Neuronal stem cell (in vitro differentiated cells): ENCODE results near the gene GRPEL1.

Source experiments
- DNase-seq: peaks from one replicate; pipeline ENCODE4 v3.0.0-alpha.2; 2013; ENCODE audit warnings: low spot score
- H2AFZ ChIP-seq: one replicate; pipeline ENCODE4 v1.6.1; 2013; ENCODE audit warnings: mild to moderate bottlenecking, low read length, inconsistent platforms
- H2AK5ac ChIP-seq: 2 replicates; pipeline ENCODE4 v1.6.1; 2013; ENCODE audit warnings: low read depth, mild to moderate bottlenecking, inconsistent platforms, low read length, moderate library complexity, mixed read lengths
- H2BK120ac ChIP-seq: 2 replicates; pipeline ENCODE4 v1.6.1; 2013; ENCODE audit warnings: low read depth, mild to moderate bottlenecking, inconsistent platforms, low read length, moderate library complexity, mixed read lengths
- H2BK12ac ChIP-seq: one replicate; pipeline ENCODE4 v1.6.1; 2013; ENCODE audit warnings: low read length, inconsistent platforms
- H2BK15ac ChIP-seq: 2 replicates; pipeline ENCODE4 v1.6.1; 2013; ENCODE audit warnings: mild to moderate bottlenecking, low read length, inconsistent platforms, mixed read lengths
- H2BK5ac ChIP-seq: one replicate; pipeline ENCODE4 v1.6.1; 2013; ENCODE audit warnings: inconsistent platforms, mild to moderate bottlenecking, low read length, moderate library complexity
- H3K14ac ChIP-seq: one replicate; pipeline ENCODE4 v1.6.1; 2013; ENCODE audit warnings: low read length, inconsistent platforms
- H3K18ac ChIP-seq: 2 replicates; pipeline ENCODE4 v1.6.1; 2013; ENCODE audit warnings: low read length, inconsistent platforms
- H3K23ac ChIP-seq: 2 replicates; pipeline ENCODE4 v1.6.1; 2013; ENCODE audit warnings: low read depth, mild to moderate bottlenecking, mixed read lengths, low read length, inconsistent platforms; ENCODE audit not compliant: poor library complexity
- H3K27ac ChIP-seq: replicated peaks from 3 replicates; pipeline ENCODE4 v1.5.1; 2013; ENCODE audit warnings: low read length, inconsistent platforms
- H3K27me3 ChIP-seq, 3 experiments: 2 replicates each; pipeline ENCODE4 v1.6.1; 2013; ENCODE audit warnings: low read length in 3 of 3, mild to moderate bottlenecking in 2 of 3, inconsistent platforms in 1 of 3, low read depth in 1 of 3, mixed read lengths in 1 of 3, moderate library complexity in 1 of 3; ENCODE audit not compliant: control insufficient read depth in 3 of 3, insufficient read depth in 3 of 3
- H3K36me3 ChIP-seq, 2 donors: replicated peaks in 1 of 2; 2 replicates each; pipeline ENCODE4 v1.6.1; 2013; ENCODE audit warnings: low read length in 2 of 2; ENCODE audit not compliant: control insufficient read depth in 2 of 2, insufficient read depth in 2 of 2
- H3K4ac ChIP-seq: 2 replicates; pipeline ENCODE4 v1.6.1; 2013; ENCODE audit warnings: inconsistent platforms, mild to moderate bottlenecking, low read length, moderate library complexity
- H3K4me1 ChIP-seq, 2 donors: 1 replicate in 1 of 2; 2 replicates in 1 of 2; pipeline ENCODE4 v1.6.1; 2013; ENCODE audit warnings: low read length in 2 of 2, low read depth in 1 of 2; ENCODE audit not compliant: control insufficient read depth in 2 of 2, insufficient read depth in 1 of 2
- H3K4me2 ChIP-seq: one replicate; pipeline ENCODE4 v1.6.1; 2013; ENCODE audit warnings: mild to moderate bottlenecking, low read length, inconsistent platforms; ENCODE audit not compliant: insufficient read depth, poor library complexity, severe bottlenecking
- H3K4me3 ChIP-seq, 2 donors: 2 replicates each; pipeline ENCODE4 v1.5.1; 2013; ENCODE audit warnings: low read length in 2 of 2, mild to moderate bottlenecking in 2 of 2, inconsistent platforms in 1 of 2, moderate library complexity in 1 of 2
- H3K79me1 ChIP-seq: one replicate; pipeline ENCODE4 v1.6.1; 2013; ENCODE audit warnings: low read depth, mild to moderate bottlenecking, inconsistent platforms, low read length, moderate library complexity
- H3K9ac ChIP-seq: one replicate; pipeline ENCODE4 v1.6.1; 2013; ENCODE audit warnings: mild to moderate bottlenecking, low read depth, low read length, inconsistent platforms; ENCODE audit not compliant: poor library complexity
- H3K9me3 ChIP-seq, 2 donors: replicated peaks in 1 of 2; 2 replicates each; pipeline versions ENCODE3 to v1.6.1; 2013; ENCODE audit warnings: low read length in 2 of 2, mild to moderate bottlenecking in 2 of 2, inconsistent platforms in 1 of 2, low read depth in 1 of 2, mixed read lengths in 1 of 2, moderate library complexity in 1 of 2; ENCODE audit not compliant: control insufficient read depth in 2 of 2, insufficient read depth in 1 of 2
- H4K8ac ChIP-seq: one replicate; pipeline ENCODE4 v1.6.1; 2013; ENCODE audit warnings: low read depth, mild to moderate bottlenecking, inconsistent platforms, low read length, moderate library complexity
- H4K91ac ChIP-seq: one replicate; pipeline ENCODE4 v1.6.1; 2013; ENCODE audit warnings: low read length, low read depth, mild to moderate bottlenecking, inconsistent platforms; ENCODE audit not compliant: poor library complexity
- WGBS, 2 donors: extraction: QIAGEN DNeasy Blood & Tissue Kit; methylation state at CpG; one replicate each; pipeline ENCODE4 v1.1.7; 2013; ENCODE audit warnings: missing lambda C conversion rate in 2 of 2, mixed read lengths in 1 of 2; ENCODE audit not compliant: insufficient read length in 2 of 2, insufficient replicate concordance in 1 of 2; ENCODE audit errors: extremely low coverage in 2 of 2; 5-methylcytosine and 5-hydroxymethylcytosine counted together

The GRPEL1 gene

GRCh38 chr4:7060346-7061150 is 7.3 kb downstream of the GRPEL1 start:
- H3K14ac ChIP-seq = no peak overlapping the region
- WGBS, 2 donors = no CpG with 5 or more reads among the region's 20 CpGs
- no peak overlapping the region for H2BK12ac ChIP-seq
- no peak overlapping the region for H3K4me3 ChIP-seq
- no peaks in the 10 kb centered on the region for H3K79me1 ChIP-seq
- H3K36me3 ChIP-seq = peaks cover 29 to 93% of the 10 kb centered on the region in 2 donors
- H2AFZ ChIP-seq = no peak overlapping the region
- H3K27ac ChIP-seq = no peak overlapping the region
- H3K23ac ChIP-seq = no peak overlapping the region
- no peaks in the 10 kb centered on the region for H3K27me3 ChIP-seq
- H3K9me3 ChIP-seq = no peaks in the 10 kb centered on the region
- DNase-seq = no peak
- H3K4me2 ChIP-seq = no peak overlapping the region
- H3K4me1 ChIP-seq = no peaks in the 10 kb centered on the region
- H2BK5ac ChIP-seq = no peak overlapping the region
- no peak overlapping the region for H2BK15ac ChIP-seq
- no peak overlapping the region for H3K18ac ChIP-seq
- no peak overlapping the region for H3K4ac ChIP-seq
- H2AK5ac ChIP-seq = no peak overlapping the region
- no peak overlapping the region for H4K91ac ChIP-seq
- H4K8ac ChIP-seq = no peak overlapping the region
- no peak overlapping the region for H3K9ac ChIP-seq
- no peak overlapping the region for H2BK120ac ChIP-seq

DNA sequence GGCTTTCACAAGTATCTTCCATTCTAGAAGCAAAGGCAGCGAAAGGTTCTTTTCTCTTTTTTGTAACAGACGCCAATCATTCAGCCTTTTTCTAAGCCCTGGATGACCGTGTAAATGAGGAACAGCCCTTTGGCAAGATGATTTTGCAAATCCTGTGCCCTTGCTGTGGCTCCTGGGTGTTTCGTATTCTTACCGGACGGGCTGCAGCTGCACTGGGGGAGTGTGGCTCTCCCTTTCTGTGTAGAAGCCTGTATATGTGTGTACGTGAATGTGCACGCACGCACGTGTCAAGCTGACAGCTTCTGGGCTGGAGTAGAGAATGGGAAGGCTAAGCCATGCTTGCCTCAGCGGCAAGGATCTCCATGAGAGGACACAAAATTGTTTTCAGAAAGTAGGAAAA is 8.2 kb downstream of the GRPEL1 start:
- no peak overlapping the region for H2BK12ac ChIP-seq
- H3K4ac ChIP-seq = no peak overlapping the region
- H2AFZ ChIP-seq = no peak overlapping the region
- DNase-seq = no peak
- H3K4me3 ChIP-seq = no peak overlapping the region
- H3K14ac ChIP-seq = no peak overlapping the region
- WGBS, 2 donors = no CpG with 5 or more reads among the region's 11 CpGs
- H3K9me3 ChIP-seq = no peaks in the 10 kb centered on the region
- H3K4me1 ChIP-seq = no peaks in the 10 kb centered on the region
- H4K91ac ChIP-seq = no peak overlapping the region
- H3K9ac ChIP-seq = no peak overlapping the region
- H3K79me1 ChIP-seq = no peaks in the 10 kb centered on the region
- no peak overlapping the region for H3K18ac ChIP-seq
- H3K36me3 ChIP-seq = peaks cover 29 to 95% of the 10 kb centered on the region in 2 donors
- H4K8ac ChIP-seq = no peak overlapping the region
- no peak overlapping the region for H3K4me2 ChIP-seq
- H2BK5ac ChIP-seq = no peak overlapping the region
- no peak overlapping the region for H2AK5ac ChIP-seq
- H3K27ac ChIP-seq = no peak overlapping the region
- no peak overlapping the region for H2BK15ac ChIP-seq
- no peak overlapping the region for H2BK120ac ChIP-seq
- no peak overlapping the region for H3K23ac ChIP-seq
- no peaks in the 10 kb centered on the region for H3K27me3 ChIP-seq

DNA sequence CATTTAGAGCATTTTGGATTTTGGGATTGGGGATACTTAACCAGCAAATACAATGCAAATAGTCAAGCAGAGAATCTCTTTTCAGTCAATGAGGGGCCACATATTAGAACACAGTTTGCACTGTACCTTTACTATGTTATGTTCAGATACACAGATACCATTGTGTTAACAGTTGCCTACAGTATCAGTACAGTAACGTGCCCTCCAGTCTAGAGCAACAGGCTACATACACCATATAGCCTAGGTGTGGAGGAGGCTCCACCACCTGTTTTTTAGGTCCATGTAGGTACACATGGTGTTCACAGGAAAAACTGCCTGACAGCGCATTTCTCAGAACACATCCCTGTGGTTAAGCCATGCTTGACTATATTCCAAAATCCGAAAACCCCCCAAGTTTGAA is 9.1 kb downstream of the GRPEL1 start:
- H3K79me1 ChIP-seq = no peaks in the 10 kb centered on the region
- H3K4me2 ChIP-seq = no peak overlapping the region
- no peak for DNase-seq
- no peak overlapping the region for H3K9ac ChIP-seq
- no peak overlapping the region for H3K27ac ChIP-seq
- no peaks in the 10 kb centered on the region for H3K4me1 ChIP-seq
- no peak overlapping the region for H2BK120ac ChIP-seq
- no peak overlapping the region for H2BK12ac ChIP-seq
- H3K36me3 ChIP-seq = peaks cover 33 to 95% of the 10 kb centered on the region in 2 donors
- no peak overlapping the region for H2AK5ac ChIP-seq
- no peak overlapping the region for H2BK5ac ChIP-seq
- no peak overlapping the region for H4K8ac ChIP-seq
- no peak overlapping the region for H3K4ac ChIP-seq
- H3K9me3 ChIP-seq = peaks cover 0 to 2% of the 10 kb centered on the region in 2 donors
- no peak overlapping the region for H3K18ac ChIP-seq
- no CpG with 5 or more reads among the region's 3 CpGs for WGBS, 2 donors
- H2BK15ac ChIP-seq = no peak overlapping the region
- H2AFZ ChIP-seq = no peak overlapping the region
- no peak overlapping the region for H3K23ac ChIP-seq
- H3K4me3 ChIP-seq = no peak overlapping the region
- no peaks in the 10 kb centered on the region for H3K27me3 ChIP-seq
- no peak overlapping the region for H4K91ac ChIP-seq
- no peak overlapping the region for H3K14ac ChIP-seq

DNA sequence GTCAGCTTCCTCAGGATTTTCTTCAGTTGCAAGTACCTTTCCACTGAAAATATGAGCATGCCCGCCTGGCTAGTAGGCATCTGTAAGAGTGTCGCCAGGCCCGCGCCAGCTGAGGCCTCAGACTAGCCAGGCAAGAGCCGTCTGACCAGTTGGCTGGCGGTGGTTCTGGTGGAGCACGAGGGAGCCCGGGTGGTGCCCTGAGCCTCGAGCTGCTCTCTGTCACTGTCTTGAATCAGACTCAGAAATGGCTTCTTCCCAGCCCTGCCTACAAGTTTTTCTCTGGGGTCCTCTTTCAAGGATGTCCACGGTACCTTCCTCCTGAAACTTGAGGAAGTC is 11.9 kb downstream of the GRPEL1 start:
- Histone ChIP-seq H2AK5ac (no peak overlapping the region), H3K79me1 (peaks cover 9% of the 10 kb centered on the region), H3K23ac (no peak overlapping the region), H3K4me1 (no peaks in the 10 kb centered on the region), H3K9ac (no peak overlapping the region), H2BK120ac (no peak overlapping the region), H3K36me3 (peaks cover 21 to 82% of the 10 kb centered on the region in 2 donors), H2BK12ac (no peak overlapping the region), H4K91ac (no peak overlapping the region), H3K27ac (no peak overlapping the region), H3K4me3 (no peak overlapping the region), H2BK5ac (no peak overlapping the region), H3K4me2 (no peak overlapping the region), H3K18ac (no peak overlapping the region), H3K9me3 (peaks cover 0 to 4% of the 10 kb centered on the region in 2 donors), H3K27me3 (no peaks in the 10 kb centered on the region), H3K14ac (no peak overlapping the region), H4K8ac (no peak overlapping the region), H3K4ac (no peak overlapping the region), H2BK15ac (no peak overlapping the region), H2AFZ (no peak overlapping the region)
- DNase-seq = no peak
- no CpG with 5 or more reads among the region's 10 CpGs for WGBS, 2 donors
